ENCODE results near the gene ZNF358. TPM values are rescaled to one million over a fixed set of nuclear protein-coding genes. Genes with fewer than 3 reads are reported as not detected.

ZNF358 gene
- polyA plus RNA-seq, 3 donors = 21.4 to 62.9 (median 49.1) TPM

- WGBS, 3 donors = 77 to 87% (median 85%) methylated on average over 8 of the region's 8 CpGs
- no peak overlapping the region for H3K27ac ChIP-seq (ENCODE audit: low read depth, low read length)
These were observed 29.4 kb downstream of the ZNF358 start for GRCh38 chr19:7545300-7545699.

DNA sequence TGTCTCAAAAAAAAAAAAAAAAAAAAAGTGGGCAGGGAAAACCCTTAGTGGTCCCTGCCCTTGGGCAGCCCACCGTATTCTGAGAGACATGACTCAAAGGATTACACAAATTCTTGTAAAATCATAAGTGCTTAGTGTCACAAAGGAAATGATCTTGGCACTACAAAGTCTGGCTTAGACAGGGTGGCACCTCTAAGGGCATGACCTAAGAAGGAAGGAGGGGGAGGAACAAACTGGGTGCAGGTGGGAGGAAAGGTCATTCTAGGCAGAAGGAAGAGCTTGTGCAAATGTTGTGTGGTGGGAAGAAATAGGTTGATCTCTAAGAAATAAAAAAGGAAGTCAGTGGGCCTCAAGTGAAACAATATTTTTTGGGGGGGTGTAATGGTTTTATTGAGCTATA is 30.0 kb downstream of the ZNF358 start:
- 28 to 78% (median 50%) methylated on average over 1 of the region's 1 CpG for WGBS, 3 donors
- H3K27ac ChIP-seq (ENCODE audit: low read depth, low read length) = no peak overlapping the region

DNA sequence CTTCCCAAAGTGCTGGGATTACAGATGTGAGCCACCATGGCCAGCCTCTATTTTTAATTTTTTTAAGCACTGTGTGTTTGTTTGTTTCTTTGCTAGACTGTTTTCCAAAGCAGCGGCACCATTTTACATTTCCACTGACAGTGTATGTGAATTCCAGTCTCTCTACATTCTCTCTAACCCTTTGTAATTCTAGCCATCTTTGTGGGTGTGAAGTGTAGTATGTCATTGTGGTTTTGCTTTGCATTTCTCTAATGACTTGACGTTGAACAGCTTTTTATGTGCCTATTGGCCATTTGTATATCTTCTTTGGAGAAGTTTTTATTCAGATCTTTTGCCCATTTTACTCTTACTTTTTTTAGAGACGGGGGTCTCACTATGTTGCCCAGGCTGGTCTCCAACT is 31.3 kb downstream of the ZNF358 start:
- H3K27ac ChIP-seq (ENCODE audit: low read depth, low read length) = no peak overlapping the region
- 84 to 87% (median 87%) methylated on average over 3 of the region's 3 CpGs for WGBS, 3 donors

- H3K27ac ChIP-seq (ENCODE audit: low read depth, low read length) = no peak overlapping the region
- WGBS, 3 donors = 87 to 93% (median 90%) methylated on average over 34 to 36 of the region's 36 CpGs
These were observed 33.7 kb downstream of the ZNF358 start for GRCh38 chr19:7549429-7550148.

DNA sequence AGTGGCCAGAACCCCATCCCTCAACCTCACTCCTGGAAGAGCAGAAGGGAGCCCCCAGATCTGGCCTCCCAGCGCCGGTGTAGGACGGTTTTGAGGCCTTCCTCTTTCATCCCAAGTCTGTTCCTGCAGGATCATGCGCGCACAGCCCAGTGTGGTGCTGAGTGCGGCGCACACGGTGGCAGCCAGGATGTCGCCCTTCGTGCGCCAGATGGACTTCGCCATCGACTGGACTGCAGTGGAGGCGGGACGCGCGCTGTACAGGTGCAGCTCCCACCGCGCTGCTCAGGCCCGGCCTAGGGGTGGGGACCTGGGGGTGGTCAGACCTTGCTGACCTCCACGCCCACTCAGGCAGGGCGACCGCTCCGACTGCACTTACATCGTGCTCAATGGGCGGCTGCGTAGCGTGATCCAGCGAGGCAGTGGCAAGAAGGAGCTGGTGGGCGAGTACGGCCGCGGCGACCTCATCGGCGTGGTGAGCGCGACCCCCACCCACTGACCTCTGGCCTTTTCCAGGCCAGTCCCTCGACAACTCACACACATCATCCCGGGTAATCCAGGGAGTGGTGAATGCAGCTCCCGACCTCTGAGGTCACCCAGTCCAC is 34.4 kb downstream of the ZNF358 start:
- WGBS, 3 donors = 94 to 95% (median 95%) methylated on average over 41 of the region's 41 CpGs
- H3K27ac ChIP-seq (ENCODE audit: low read depth, low read length) = no peak overlapping the region

GRCh38 chr19:7550987-7551761 is 35.3 kb downstream of the ZNF358 start:
- H3K27ac ChIP-seq (ENCODE audit: low read depth, low read length) = no peak overlapping the region
- 11 to 48% (median 34%) methylated on average over 48 to 51 of the region's 51 CpGs for WGBS, 3 donors

- no peak overlapping the region for H3K27ac ChIP-seq (ENCODE audit: low read depth, low read length)
- 74 to 98% (median 90%) methylated on average over 2 of the region's 2 CpGs for WGBS, 3 donors
These were observed 36.9 kb downstream of the ZNF358 start for GRCh38 chr19:7552781-7553180.

DNA sequence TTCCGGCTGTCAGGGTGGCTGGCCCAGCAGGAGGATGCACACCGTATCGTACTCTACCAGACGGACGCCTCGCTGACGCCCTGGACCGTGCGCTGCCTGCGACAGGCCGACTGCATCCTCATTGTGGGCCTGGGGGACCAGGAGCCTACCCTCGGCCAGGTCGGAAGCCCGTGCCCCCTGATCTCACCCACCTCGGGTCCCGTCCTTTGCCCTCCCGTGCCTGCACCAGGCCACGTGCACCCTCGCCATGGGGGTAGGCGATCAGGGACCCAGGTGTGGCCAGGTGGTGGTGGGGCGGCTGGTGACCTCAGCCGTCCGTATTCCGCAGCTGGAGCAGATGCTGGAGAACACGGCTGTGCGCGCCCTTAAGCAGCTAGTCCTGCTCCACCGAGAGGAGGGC is 38.7 kb downstream of the ZNF358 start:
- no peak overlapping the region for H3K27ac ChIP-seq (ENCODE audit: low read depth, low read length)
- WGBS, 3 donors = 85 to 95% (median 93%) methylated on average over 27 to 28 of the region's 28 CpGs

GRCh38 chr19:7554990-7555864 is 39.3 kb downstream of the ZNF358 start:
- 81 to 85% (median 83%) methylated on average over 55 to 62 of the region's 62 CpGs for WGBS, 3 donors
- no peak overlapping the region for H3K27ac ChIP-seq (ENCODE audit: low read depth, low read length)

GRCh38 chr19:7556696-7557315 is 40.9 kb downstream of the ZNF358 start:
- WGBS, 3 donors = 97% methylated on average over 47 to 54 of the region's 54 CpGs
- H3K27ac ChIP-seq (ENCODE audit: low read depth, low read length) = no peak overlapping the region

- no peak overlapping the region for H3K27ac ChIP-seq (ENCODE audit: low read depth, low read length)
- 89 to 96% (median 92%) methylated on average over 18 of the region's 18 CpGs for WGBS, 3 donors
These were observed 42.8 kb downstream of the ZNF358 start for GRCh38 chr19:7558667-7559066.

DNA sequence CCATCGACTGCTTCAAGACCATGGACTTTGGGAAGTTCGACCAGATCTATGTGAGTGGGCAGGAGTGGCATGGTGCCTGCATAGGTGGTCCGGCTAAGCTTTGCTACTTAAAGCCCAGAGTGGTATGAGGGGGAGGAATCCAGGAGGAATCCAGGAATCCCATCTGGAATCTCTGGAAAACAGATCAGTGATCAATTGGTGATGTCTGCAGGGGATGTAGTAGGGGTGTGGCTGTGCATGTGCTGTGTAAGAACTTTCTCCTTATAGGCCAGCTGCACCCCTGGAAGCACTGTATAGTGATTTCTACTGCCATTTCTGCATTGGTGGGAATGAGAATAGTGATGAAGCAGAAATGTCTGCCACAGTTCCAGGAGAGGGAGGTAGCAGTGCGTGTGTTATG is 43.2 kb downstream of the ZNF358 start:
- 61 to 94% (median 63%) methylated on average over 4 of the region's 4 CpGs for WGBS, 3 donors

GRCh38 chr19:7560255-7560654 is 44.4 kb downstream of the ZNF358 start:
- no peak overlapping the region for H3K27ac ChIP-seq (ENCODE audit: low read depth, low read length)
- 90 to 96% (median 96%) methylated on average over 2 of the region's 2 CpGs for WGBS, 3 donors

More for the DNA sequence above, 43.2 kb downstream of the ZNF358 start:
- H3K27ac ChIP-seq (ENCODE audit: low read depth, low read length) = no peak overlapping the region

- 86 to 96% (median 89%) methylated on average over 16 to 17 of the region's 17 CpGs for WGBS, 3 donors
- H3K27ac ChIP-seq (ENCODE audit: low read depth, low read length) = no peak overlapping the region
These were observed 45.4 kb downstream of the ZNF358 start for GRCh38 chr19:7561325-7561724.

DNA sequence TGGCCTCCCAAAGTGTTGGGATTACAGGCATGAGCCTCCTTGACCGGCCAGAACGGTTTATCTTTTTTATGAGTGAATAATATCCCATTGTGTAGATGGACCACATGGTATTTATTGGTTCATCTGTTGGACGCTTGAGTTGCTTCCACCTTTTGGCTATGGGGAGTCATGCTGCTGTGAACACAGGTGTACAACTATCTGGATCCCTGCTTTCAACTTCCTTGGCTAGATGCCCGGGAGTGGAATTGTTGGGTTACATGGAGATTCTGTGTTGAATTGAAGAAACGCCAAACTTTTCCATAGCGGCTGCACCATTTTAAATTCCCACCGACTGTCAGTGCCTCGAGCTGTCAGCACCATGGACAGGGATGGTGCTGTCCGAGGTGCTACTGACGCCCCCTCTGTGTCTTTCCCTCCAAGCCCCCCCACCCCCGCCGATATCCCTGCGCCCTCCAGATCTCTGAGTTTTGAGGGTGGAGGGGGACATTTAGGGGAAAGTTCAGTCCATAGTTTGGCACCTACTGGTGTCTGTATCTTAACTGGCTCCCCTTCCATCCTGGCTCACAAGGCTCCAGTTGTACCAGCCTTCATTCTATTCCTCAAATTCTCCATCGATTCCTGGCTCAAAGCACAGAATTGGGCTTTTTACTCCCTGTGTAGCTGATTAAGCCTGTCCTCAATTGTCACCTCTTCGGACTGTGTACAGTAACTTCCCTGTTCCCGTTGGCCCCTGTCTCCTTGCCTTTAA is 46.9 kb downstream of the ZNF358 start:
- 44 to 70% (median 69%) methylated on average over 16 of the region's 16 CpGs for WGBS, 3 donors
- no peak overlapping the region for H3K27ac ChIP-seq (ENCODE audit: low read depth, low read length)

DNA sequence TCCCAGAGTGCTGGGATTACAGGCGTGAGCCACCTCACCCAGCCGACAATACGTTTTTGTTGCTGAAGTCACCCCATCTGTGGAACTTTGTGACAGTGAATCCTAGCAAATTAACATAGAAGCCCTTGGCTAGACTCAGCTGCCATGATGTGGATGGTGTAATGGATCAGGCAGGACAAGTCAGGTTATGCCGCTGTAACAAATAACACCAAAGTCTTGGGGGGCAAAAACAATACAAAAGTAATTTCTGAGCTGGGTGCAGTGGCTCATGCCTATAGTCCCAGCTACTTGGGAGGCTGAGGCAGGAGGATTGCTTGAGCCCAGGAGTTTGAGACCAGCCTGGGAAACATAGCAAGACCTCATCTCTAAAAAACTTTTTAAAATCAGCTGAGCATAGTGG is 49.0 kb downstream of the ZNF358 start:
- no peak overlapping the region for H3K27ac ChIP-seq (ENCODE audit: low read depth, low read length)
- 85 to 96% (median 96%) methylated on average over 4 of the region's 4 CpGs for WGBS, 3 donors

DNA sequence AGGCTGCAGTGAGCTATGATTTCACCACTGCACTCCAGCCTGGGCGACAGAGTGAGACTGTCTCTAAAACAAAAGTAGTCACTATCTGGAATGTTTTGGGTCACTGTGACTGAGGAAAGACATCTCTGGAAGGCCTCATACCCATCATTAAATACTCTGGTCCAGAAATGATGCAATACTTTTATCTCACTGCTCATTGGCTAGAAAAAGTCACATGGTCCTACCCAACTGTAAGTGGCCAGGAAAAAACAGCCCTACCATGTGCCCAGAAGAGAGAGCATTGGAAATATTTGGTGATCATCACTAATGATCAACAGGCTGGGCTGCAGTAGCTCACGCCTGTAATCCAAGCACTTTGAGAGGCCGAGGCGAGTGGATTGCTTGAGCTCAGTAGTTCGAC is 49.4 kb downstream of the ZNF358 start:
- 75 to 92% (median 85%) methylated on average over 5 of the region's 5 CpGs for WGBS, 3 donors
- no peak overlapping the region for H3K27ac ChIP-seq (ENCODE audit: low read depth, low read length)

Measured in adipose tissue (tissue), 3 donors.